CD1c-positive myeloid dendritic cell (primary cell): ENCODE data around the gene CCAR1.
"Not testable (repeated sequence)": the region's sequence is repeated elsewhere in the genome, so short reads cannot be mapped to it uniquely, and the experiment has no call there.

Source experiments
- DNase-seq: peaks from one replicate; pipeline ENCODE4 v3.0.0-alpha.2; 2016; ENCODE audit errors: extremely low spot score

The CCAR1 gene

GRCh38 chr10:68756766-68757165 is 35.7 kb downstream of the CCAR1 start:
- no peak for DNase-seq

GRCh38 chr10:68759223-68759863 is 38.3 kb downstream of the CCAR1 start:
- no peak for DNase-seq

GRCh38 chr10:68759967-68760366 is 38.9 kb downstream of the CCAR1 start:
- DNase-seq, result no peak

DNA sequence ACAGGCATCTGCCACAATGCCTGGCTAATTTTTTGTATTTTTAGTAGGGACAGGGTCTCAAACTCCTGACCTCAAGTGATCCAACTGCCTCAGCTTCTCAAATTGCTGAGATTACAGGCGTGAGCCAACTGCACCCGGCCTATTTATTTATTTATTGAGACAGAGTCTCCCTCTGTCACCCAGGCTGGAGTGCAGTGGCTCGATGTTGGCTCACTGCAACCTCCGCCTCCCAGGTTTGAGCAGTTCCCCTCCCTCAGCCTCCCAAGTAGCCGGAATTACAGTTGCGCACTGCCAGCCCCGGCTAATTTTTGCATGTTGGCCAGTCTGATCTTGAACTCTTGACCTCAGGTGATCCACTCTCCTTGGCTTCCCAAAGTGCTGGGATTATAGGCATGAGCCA is 46.4 kb downstream of the CCAR1 start:
- DNase-seq, result not testable (repeated sequence)

DNA sequence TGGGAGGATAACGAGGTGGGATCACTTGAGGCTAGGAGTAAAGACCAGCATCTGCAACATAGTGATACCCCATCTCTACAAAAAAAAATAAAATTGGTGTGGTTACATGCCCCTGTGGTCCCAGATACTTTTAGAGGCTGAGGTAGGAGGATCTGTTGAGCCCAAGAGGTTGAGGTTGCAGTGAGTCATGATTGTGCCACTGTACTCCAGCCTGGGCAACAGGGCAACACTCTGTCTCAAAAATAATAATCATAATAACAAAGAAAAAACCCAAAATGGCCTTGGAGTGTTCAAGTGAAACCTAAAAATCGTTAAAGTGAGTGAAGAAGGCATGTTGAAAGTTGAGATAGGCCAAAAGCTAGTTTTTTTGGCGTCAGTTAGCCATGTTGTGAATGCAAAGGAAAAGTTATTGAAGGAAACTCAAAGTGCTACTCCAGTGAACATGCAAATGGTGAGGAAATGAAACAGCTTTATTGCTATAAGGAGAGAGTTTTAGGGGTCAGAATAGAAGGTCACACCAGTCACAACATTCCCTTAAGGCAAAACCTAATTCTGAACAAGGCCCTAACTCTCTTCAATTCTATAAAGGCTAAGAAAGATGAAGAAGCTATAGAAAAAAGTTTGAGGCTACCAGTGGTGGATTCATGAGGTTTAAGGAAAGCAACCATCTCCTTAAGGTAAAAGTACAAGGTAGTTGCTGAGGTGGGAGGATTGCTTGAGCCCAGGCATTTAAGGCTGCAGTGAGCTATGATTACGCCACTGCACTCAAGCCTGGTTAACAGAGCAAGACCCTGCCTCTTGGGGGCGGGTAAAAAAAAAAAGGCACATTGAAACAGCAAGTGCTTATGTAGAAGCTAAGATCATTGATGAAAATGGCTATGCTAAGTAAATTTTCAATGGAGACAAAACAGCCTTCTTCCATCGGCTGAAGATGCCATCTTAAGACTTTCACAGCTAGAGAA is 60.9 kb downstream of the CCAR1 start:
- no peak for DNase-seq

- no peak for DNase-seq
Measured at GRCh38 chr10:68784476-68784875, 63.4 kb downstream of the CCAR1 start.

- DNase-seq, result no peak
Measured at GRCh38 chr10:68787813-68788212, 66.8 kb downstream of the CCAR1 start.

DNA sequence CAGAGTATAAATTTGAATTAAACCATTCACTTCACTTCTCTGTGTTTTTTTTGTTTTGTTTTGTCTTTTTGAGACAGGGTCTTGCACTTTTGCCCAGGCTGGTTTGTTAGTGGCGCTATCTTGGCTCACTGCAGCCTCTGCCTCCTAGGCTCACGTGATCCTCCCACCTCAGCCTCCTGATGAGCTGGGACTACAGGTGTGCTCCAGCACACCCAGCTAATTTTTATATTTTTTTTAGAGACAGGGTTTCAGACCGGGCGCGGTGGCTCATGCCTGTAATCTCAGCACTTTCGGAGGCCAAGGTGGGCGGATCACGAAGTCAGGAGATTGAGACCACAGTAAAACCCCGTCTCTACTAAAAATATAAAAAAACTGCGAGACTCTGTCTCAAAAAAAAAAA is 69.4 kb downstream of the CCAR1 start:
- no peak for DNase-seq

- no peak for DNase-seq
Measured at GRCh38 chr10:68792115-68792514, 71.1 kb downstream of the CCAR1 start.

DNA sequence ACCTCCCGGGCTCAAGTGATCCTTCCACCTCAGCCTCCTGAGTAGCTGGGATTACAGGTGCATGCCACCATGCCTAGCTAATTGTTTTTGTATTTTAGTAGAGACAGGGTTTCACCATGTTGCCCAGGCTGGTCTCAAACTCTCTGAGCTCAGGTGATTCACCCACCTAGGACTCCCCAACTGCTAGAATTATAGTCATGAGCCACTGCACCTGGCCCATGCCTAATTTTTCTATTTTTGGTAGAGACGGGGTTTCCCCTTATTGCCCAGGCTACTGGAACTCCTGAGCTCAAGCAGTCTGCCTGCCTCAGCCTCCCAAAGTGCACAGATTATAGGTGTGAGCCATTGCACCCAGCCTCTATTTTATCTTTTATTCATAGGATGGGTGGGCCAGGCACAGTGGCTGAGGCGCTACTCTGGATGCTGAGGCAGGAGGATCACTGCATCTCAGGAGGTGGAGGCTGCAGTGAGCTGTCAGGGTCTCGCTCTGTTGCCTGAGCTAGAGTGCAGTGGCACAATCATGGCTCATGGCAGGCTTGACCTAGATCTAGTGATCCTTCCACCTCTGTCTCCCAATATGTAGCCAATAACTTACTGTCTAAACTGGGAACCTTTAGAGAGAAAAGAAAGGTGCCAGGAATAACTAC is 75.0 kb downstream of the CCAR1 start:
- DNase-seq, result no peak

DNA sequence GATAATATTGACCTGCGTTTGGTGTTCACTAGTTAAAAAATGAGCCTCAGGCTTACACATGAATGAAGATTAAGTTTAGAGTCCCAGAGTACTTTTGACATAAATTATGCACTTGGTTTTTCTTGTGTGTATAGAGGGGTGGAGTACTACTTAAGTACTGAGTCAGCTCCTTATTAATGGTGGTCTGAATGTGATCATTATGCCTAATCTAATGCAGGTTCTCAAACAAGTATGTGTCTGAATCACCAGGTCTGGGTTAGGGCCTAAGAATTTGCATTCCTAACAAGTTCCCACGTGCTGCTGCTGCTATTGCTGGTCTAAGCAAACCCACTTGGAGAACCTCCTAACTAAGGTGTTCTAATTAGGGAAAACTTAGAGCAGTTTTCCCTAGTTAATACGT is 75.6 kb downstream of the CCAR1 start:
- DNase-seq, result no peak

DNA sequence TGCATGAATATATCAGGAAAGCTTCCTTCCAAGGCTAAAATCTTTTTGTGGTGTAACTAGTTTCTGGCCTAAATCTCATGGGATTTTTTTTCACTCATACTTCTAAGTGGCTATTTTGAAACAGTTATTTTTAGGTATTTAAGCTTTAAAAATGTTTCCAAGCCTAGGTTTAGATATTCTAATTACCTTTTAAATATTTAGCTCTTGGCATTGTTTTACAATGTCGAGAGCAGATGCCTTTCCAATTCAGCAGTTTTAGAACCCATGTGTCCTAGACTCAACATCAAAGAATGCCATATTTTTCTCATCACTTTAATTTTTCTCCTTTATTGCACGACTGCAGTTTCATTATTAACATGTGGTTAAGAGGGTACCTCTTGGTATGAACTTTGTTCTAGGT is 79.2 kb downstream of the CCAR1 start:
- no peak for DNase-seq

DNA sequence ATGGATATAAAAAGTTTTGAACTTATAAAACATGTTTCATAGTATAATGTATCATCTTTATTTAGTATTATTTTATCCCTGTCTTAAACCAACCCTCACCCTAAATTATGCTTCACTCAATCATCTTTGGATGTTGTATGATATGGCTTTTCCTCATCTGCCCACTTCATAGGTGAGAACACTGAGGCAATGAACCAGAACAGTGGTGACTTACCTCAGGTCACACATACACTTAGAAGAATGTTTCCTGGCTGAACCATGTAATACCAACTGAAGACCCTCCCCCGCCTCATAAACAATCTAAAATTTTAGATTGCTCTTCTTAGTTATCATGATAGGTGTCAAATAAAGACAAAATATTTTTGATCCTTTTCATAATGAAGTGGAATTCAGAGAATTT is 83.7 kb downstream of the CCAR1 start:
- no peak for DNase-seq

DNA sequence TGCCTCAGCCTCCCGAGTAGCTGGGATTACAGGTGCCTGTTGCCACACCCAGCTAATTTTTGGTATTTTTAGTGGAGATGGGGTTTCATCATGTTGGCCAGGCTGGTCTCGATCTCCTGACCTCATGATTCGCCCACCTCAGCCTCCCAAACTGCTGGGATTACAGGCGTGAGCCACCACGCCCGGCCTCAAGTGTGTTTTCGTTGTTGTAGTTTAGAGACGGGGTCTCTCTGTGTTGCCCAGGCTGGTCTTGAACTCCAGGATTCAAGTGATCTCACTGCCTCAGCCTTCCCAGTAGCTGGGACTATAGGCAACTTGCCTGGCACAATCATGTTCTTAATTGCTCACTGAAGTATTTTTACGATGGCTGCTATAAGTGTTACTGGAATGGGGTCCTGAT is 89.8 kb downstream of the CCAR1 start:
- DNase-seq, result not testable (repeated sequence)

- DNase-seq, result no peak
Measured at GRCh38 chr10:68811314-68812009, 90.4 kb downstream of the CCAR1 start.

DNA sequence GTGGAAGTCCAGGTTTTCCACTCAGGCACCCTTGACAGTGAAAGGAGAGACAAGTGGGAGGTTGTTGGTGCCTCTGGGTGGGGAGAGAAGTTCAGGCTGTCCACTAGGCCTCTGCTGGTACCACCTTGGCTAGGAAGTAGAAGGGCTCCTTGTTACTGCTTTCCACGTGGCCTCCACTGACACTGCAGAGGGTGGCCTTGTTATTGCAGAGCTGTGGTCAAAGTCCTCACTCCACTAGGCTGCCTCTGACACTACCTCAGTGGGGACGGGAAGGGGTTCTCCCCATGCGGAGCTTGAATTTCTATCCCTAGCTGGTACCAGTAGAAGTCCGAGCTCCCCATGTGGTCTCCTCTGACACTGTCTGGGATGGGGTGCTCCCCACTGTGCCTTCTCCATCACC is 91.4 kb downstream of the CCAR1 start:
- DNase-seq, result no peak

- DNase-seq, result no peak
Measured at GRCh38 chr10:68813559-68813958, 92.5 kb downstream of the CCAR1 start.

- DNase-seq, result no peak
Measured at GRCh38 chr10:68816796-68817412, 95.9 kb downstream of the CCAR1 start.

DNA sequence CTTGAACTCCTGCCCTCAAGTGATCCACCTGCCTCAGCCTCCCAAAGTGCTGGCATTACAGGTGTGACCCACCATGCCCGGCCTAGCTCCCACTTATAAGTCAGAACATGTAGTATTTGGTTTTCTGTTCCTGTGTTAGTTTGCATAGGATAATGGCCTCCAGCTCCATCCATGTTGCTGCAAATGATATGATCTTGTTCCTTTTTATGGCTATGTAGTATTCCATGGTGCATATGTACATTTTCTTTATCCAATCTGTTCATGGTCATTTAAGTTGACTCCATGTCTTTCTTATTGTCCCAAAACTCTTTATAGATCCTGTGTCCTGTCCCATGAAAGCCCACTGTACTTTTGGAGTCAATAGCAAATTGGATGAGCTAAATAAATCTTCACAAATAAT is 99.3 kb downstream of the CCAR1 start:
- not testable (repeated sequence) for DNase-seq

GRCh38 chr10:68822626-68823025 is 101.6 kb downstream of the CCAR1 start:
- DNase-seq, result not testable (repeated sequence)

- DNase-seq, result peak; percentile 29
Measured at GRCh38 chr10:68826764-68827591, 105.9 kb downstream of the CCAR1 start, which contains the start of gene STOX1. STOX1 (plus strand) TSS chr10:68827531; CDS start chr10:68827624, 93 bp downstream.
